ENCODE results near the gene ADAMTS14. TPM values are rescaled to one million over a fixed set of nuclear protein-coding genes. Genes with fewer than 3 reads are reported as not detected.

ADAMTS14 gene
- total RNA-seq, 1 experiment from 2014 or later, result not detected

- BruUV-seq (replicated peaks), result no TSS peak
- H3K27me3 Mint-ChIP-seq (ENCODE audit: insufficient read depth, unreplicated experiment), result no peaks in the 10 kb centered on the region
- TF ChIP-seq CTCF (IDR thresholded peaks at IDR 0.05; ENCODE audit: insufficient read depth in 1 of 2, low read depth in 1 of 2, low read length in 1 of 2, severe bottlenecking in 1 of 2, unreplicated experiment in 1 of 2), result no peak
Measured at GRCh38 chr10:70753026-70753663, 80.8 kb downstream of the ADAMTS14 start.

GRCh38 chr10:70753841-70754621 lies 81.7 kb downstream of the ADAMTS14 start:
- POLR2A ChIA-PET, result interaction anchor here (0.6 kb wide), 1 partner anchor 15 kb away, joined by 4 read pairs; no protein-coding TSS in a partner anchor

More at GRCh38 chr10:70753026-70753663, 80.8 kb downstream of the ADAMTS14 start:
- 0 out of 2 replicates have a peak, but pooled peaks cover 5% of the 10 kb centered on the region for H3K4me1 ChIP-seq
- Mint-ChIP-seq H3K27ac (ENCODE audit: unreplicated experiment) (no peak overlapping the region), H3K4me3 (ENCODE audit: unreplicated experiment) (no peak overlapping the region), H3K36me3 (ENCODE audit: insufficient read depth, unreplicated experiment) (no peaks in the 10 kb centered on the region), H3K9me3 (ENCODE audit: unreplicated experiment) (no peaks in the 10 kb centered on the region), H3K4me1 (ENCODE audit: low read depth, unreplicated experiment) (peaks cover 5% of the 10 kb centered on the region)
- no peaks in the 10 kb centered on the region for H3K36me3 ChIP-seq (ENCODE audit: control insufficient read depth, insufficient read depth, low read length)
- intact Hi-C loops (cut with micrococcal nuclease; ENCODE audit: unreplicated experiment), result loop anchor here (10.0 kb wide), 1 partner anchor 318 kb away; no protein-coding TSS in a partner anchor
- no peaks in the 10 kb centered on the region for H3K9me3 ChIP-seq
- ChIA-PET CTCF (interaction anchor here (0.5 to 1.4 kb wide), 2 partner anchors 57 to 194 kb away, joined by 3 to 4 read pairs; no protein-coding TSS in a partner anchor), POLR2A (no interaction called here)
- DNase-seq, result no peak
- H3K4me3 ChIP-seq (ENCODE audit: low read depth, low read length), result no peak overlapping the region
- no peaks in the 10 kb centered on the region for H3K27me3 ChIP-seq (replicated peaks; ENCODE audit: control insufficient read depth, insufficient read depth, low read length)

More at GRCh38 chr10:70753841-70754621, 81.7 kb downstream of the ADAMTS14 start:
- Histone ChIP-seq H3K4me3 (ENCODE audit: low read depth, low read length) (no peak overlapping the region), H3K4me1 (0 out of 2 replicates have a peak, but pooled peaks cover 5% of the 10 kb centered on the region), H3K9me3 (no peaks in the 10 kb centered on the region), H3K36me3 (ENCODE audit: control insufficient read depth, insufficient read depth, low read length) (no peaks in the 10 kb centered on the region), H3K27me3 (replicated peaks; ENCODE audit: control insufficient read depth, insufficient read depth, low read length) (no peaks in the 10 kb centered on the region)
- TF ChIP-seq CTCF (IDR thresholded peaks at IDR 0.05; ENCODE audit: insufficient read depth in 1 of 2, low read depth in 1 of 2, low read length in 1 of 2, severe bottlenecking in 1 of 2, unreplicated experiment in 1 of 2), result no peak
- DNase-seq, result no peak
- H3K9me3 Mint-ChIP-seq (ENCODE audit: unreplicated experiment), result no peaks in the 10 kb centered on the region
- intact Hi-C loops (cut with micrococcal nuclease; ENCODE audit: unreplicated experiment), result loop anchor here (10.0 kb wide), 1 partner anchor 319 kb away; no protein-coding TSS in a partner anchor
- H3K4me3 Mint-ChIP-seq (ENCODE audit: unreplicated experiment), result no peak overlapping the region
- no TSS peak for BruUV-seq (replicated peaks)
- no peaks in the 10 kb centered on the region for H3K36me3 Mint-ChIP-seq (ENCODE audit: insufficient read depth, unreplicated experiment)
- CTCF ChIA-PET, result interaction anchor here (0.6 to 1.4 kb wide), 2 partner anchors 195 to 294 kb away, joined by 3 to 4 read pairs; no protein-coding TSS in a partner anchor
- no peak overlapping the region for H3K27ac Mint-ChIP-seq (ENCODE audit: unreplicated experiment)
- peaks cover 9% of the 10 kb centered on the region for H3K4me1 Mint-ChIP-seq (ENCODE audit: low read depth, unreplicated experiment)
- H3K27me3 Mint-ChIP-seq (ENCODE audit: insufficient read depth, unreplicated experiment), result no peaks in the 10 kb centered on the region

Data from Caco-2 (cell line).